H9 (cell line): ENCODE results near the gene SPATA1. TPM values are rescaled to one million over a fixed set of nuclear protein-coding genes. Genes with fewer than 3 reads are reported as not detected.

Source experiments
- DNase-seq: peaks from one replicate; pipeline ENCODE4 v3.0.0-alpha.2; 2017
- H2AFZ ChIP-seq: one replicate; pipeline ENCODE4 v1.6.1; 2013; ENCODE audit warnings: mild to moderate bottlenecking, low read length, control low read depth, moderate library complexity
- H2AK5ac ChIP-seq: 2 replicates; pipeline ENCODE4 v1.6.1; 2013; ENCODE audit warnings: low read length, control low read depth, mixed read lengths; ENCODE audit not compliant: insufficient read length
- H2BK120ac ChIP-seq: one replicate; pipeline ENCODE4 v1.6.1; 2013; ENCODE audit warnings: low read depth, mild to moderate bottlenecking, low read length, control low read depth, inconsistent platforms; ENCODE audit not compliant: poor library complexity, severe bottlenecking
- H2BK12ac ChIP-seq: 2 replicates; pipeline ENCODE4 v1.6.1; 2013; ENCODE audit warnings: low read length, control low read depth, mixed read lengths, low read depth; ENCODE audit not compliant: insufficient read length
- H2BK15ac ChIP-seq: 2 replicates; pipeline ENCODE4 v1.6.1; 2013; ENCODE audit warnings: low read depth, low read length, control low read depth
- H2BK20ac ChIP-seq: one replicate; pipeline ENCODE4 v1.6.1; 2013; ENCODE audit warnings: low read depth, mild to moderate bottlenecking, low read length, control low read depth, inconsistent platforms; ENCODE audit not compliant: poor library complexity, severe bottlenecking
- H2BK5ac ChIP-seq: 2 replicates; pipeline ENCODE4 v1.6.1; 2013; ENCODE audit warnings: low read length, control low read depth, mixed read lengths; ENCODE audit not compliant: insufficient read length
- H3K14ac ChIP-seq: 2 replicates; pipeline ENCODE4 v1.6.1; 2013; ENCODE audit warnings: low read length, control low read depth; ENCODE audit not compliant: insufficient read depth
- H3K18ac ChIP-seq: 2 replicates; pipeline ENCODE4 v1.6.1; 2013; ENCODE audit warnings: low read depth, mild to moderate bottlenecking, mixed read lengths, low read length, control low read depth; ENCODE audit not compliant: insufficient read length
- H3K23ac ChIP-seq: 2 replicates; pipeline ENCODE4 v1.6.1; 2013; ENCODE audit warnings: low read length, control low read depth, mixed read lengths, low read depth; ENCODE audit not compliant: insufficient read length
- H3K23me2 ChIP-seq: 2 replicates; pipeline ENCODE4 v1.6.1; 2013; ENCODE audit warnings: low read depth, mild to moderate bottlenecking, mixed read lengths, low read length, control low read depth; ENCODE audit not compliant: insufficient read length, poor library complexity, severe bottlenecking
- H3K27ac ChIP-seq: 2 replicates; pipeline ENCODE4 v1.5.1; 2013; ENCODE audit warnings: low read length, control low read depth, mixed read lengths, low read depth; ENCODE audit not compliant: insufficient read length
- H3K27me3 ChIP-seq: 2 replicates; pipeline ENCODE4 v1.6.1; 2013; ENCODE audit warnings: low read length, control low read depth, inconsistent platforms; ENCODE audit not compliant: insufficient read depth
- H3K4ac ChIP-seq: 2 replicates; pipeline ENCODE4 v1.6.1; 2013; ENCODE audit warnings: low read depth, mild to moderate bottlenecking, control low read depth, inconsistent platforms, low read length, moderate library complexity
- H3K4me1 ChIP-seq: 2 replicates; pipeline ENCODE4 v1.6.1; 2013; ENCODE audit warnings: low read length, control low read depth, inconsistent platforms; ENCODE audit not compliant: insufficient read depth
- H3K4me2 ChIP-seq: 2 replicates; pipeline ENCODE4 v1.6.1; 2013; ENCODE audit warnings: low read length, control low read depth, mixed read lengths; ENCODE audit not compliant: insufficient read length, insufficient read depth
- H3K56ac ChIP-seq: 2 replicates; pipeline ENCODE4 v1.6.1; 2013; ENCODE audit warnings: low read depth, mild to moderate bottlenecking, mixed read lengths, low read length, control low read depth; ENCODE audit not compliant: insufficient read length
- H3K79me1 ChIP-seq: 2 replicates; pipeline ENCODE4 v1.6.1; 2013; ENCODE audit warnings: low read depth, mild to moderate bottlenecking, moderate library complexity, low read length, control low read depth, inconsistent platforms; ENCODE audit not compliant: insufficient read depth, poor library complexity, severe bottlenecking
- H3K79me2 ChIP-seq: 2 replicates; pipeline ENCODE4 v1.6.1; 2013; ENCODE audit warnings: low read length, control low read depth, inconsistent platforms; ENCODE audit not compliant: insufficient read depth
- H3K9ac ChIP-seq: 2 replicates; pipeline ENCODE4 v1.6.1; 2013; ENCODE audit warnings: low read length, control low read depth, mixed read lengths; ENCODE audit not compliant: insufficient read length; ENCODE audit errors: extremely low read depth
- H3K9me3 ChIP-seq: one replicate; pipeline ENCODE4 v1.6.1; 2013; ENCODE audit warnings: low read depth, low read length, inconsistent platforms; ENCODE audit not compliant: control insufficient read depth
- H3T11ph ChIP-seq: one replicate; pipeline ENCODE4 v1.6.1; 2013; ENCODE audit warnings: mild to moderate bottlenecking, low read length, control low read depth, inconsistent platforms
- H4K20me1 ChIP-seq: one replicate; pipeline ENCODE4 v1.6.1; 2013; ENCODE audit not compliant: control insufficient read depth, insufficient read length, insufficient read depth
- H4K5ac ChIP-seq: 2 replicates; pipeline ENCODE4 v1.6.1; 2013; ENCODE audit warnings: low read depth, mild to moderate bottlenecking, mixed read lengths, low read length, control low read depth; ENCODE audit not compliant: insufficient read length
- H4K8ac ChIP-seq: replicated peaks from 2 replicates; pipeline ENCODE4 v1.6.1; 2013; ENCODE audit warnings: low read length, control low read depth, mixed read lengths, low read depth; ENCODE audit not compliant: insufficient read length
- H4K91ac ChIP-seq: 2 replicates; pipeline ENCODE4 v1.6.1; 2013; ENCODE audit warnings: low read depth, mild to moderate bottlenecking, moderate library complexity, mixed read lengths, low read length, control low read depth; ENCODE audit not compliant: insufficient read length
- H3K27ac Mint-ChIP-seq, 3 experiments: 2 replicates in 2 of 3; 3 replicates in 1 of 3; pipeline ENCODE4 v1.8.0; 2020 to 2021; ENCODE audit warnings: mixed read lengths in 3 of 3, mild to moderate bottlenecking in 1 of 3, moderate library complexity in 1 of 3
- H3K27me3 Mint-ChIP-seq: 2 replicates; pipeline ENCODE4 v1.8.0; 2021; ENCODE audit warnings: low read depth, mild to moderate bottlenecking, moderate library complexity, mixed read lengths
- H3K36me3 Mint-ChIP-seq, 3 experiments: 2 replicates in 2 of 3; 3 replicates in 1 of 3; pipeline ENCODE4 v1.8.0; 2020 to 2021; ENCODE audit warnings: low read depth in 3 of 3, mixed read lengths in 3 of 3; ENCODE audit not compliant: insufficient read depth in 1 of 3
- H3K4me1 Mint-ChIP-seq, 2 experiments: 2 replicates each; pipeline ENCODE4 v1.8.0; 2020; ENCODE audit warnings: mixed read lengths in 2 of 2
- H3K4me3 Mint-ChIP-seq, 2 experiments: 2 replicates in 1 of 2; 3 replicates in 1 of 2; pipeline ENCODE4 v1.8.0; 2020 to 2021; ENCODE audit warnings: mild to moderate bottlenecking in 2 of 2, mixed read lengths in 2 of 2, moderate library complexity in 1 of 2
- H3K9me3 Mint-ChIP-seq, 2 experiments: 2 replicates in 1 of 2; 3 replicates in 1 of 2; pipeline ENCODE4 v1.8.0; 2020; ENCODE audit warnings: mild to moderate bottlenecking in 2 of 2, mixed read lengths in 2 of 2, moderate library complexity in 1 of 2
- CTCF ChIP-seq: fragments of 200-600 bp; sonication (generic); conservative IDR thresholded peaks from 3 replicates; pipeline ENCODE4 v1.8.0; 2021; ENCODE audit warnings: antibody characterized with exemption, mild to moderate bottlenecking
- WGBS: extraction: QIAGEN DNeasy Blood & Tissue Kit; methylation state at CpG from one replicate; pipeline ENCODE4 v1.1.7; 2013; ENCODE audit warnings: missing lambda C conversion rate, low lambda C conversion rate, mixed read lengths; ENCODE audit not compliant: insufficient read length; ENCODE audit errors: extremely low coverage; 5-methylcytosine and 5-hydroxymethylcytosine counted together
- total RNA-seq: library from RNA; stranded (reverse); gene quantifications from 2 replicates; pipeline ENCODE4 v1.2.1, GENCODE V29; 2021

SPATA1 gene
- total RNA-seq, 1 experiment from 2014 or later: not detected

- H3K56ac ChIP-seq: no peak overlapping the region
- H4K8ac ChIP-seq: no peak overlapping the region
- no peak overlapping the region for H3K4me3 Mint-ChIP-seq
- no peaks in the 10 kb centered on the region; the same call in 1 of the 2 replicates for H3K4me1 ChIP-seq
- no CpG with 5 or more reads among the region's 1 CpG for WGBS
- H2BK120ac ChIP-seq: no peak overlapping the region
- H3K4ac ChIP-seq: no peak overlapping the region
- no peak overlapping the region for H3K18ac ChIP-seq
- no peak overlapping the region for H2BK5ac ChIP-seq
- no peak overlapping the region for H3K4me2 ChIP-seq
- H3K27ac Mint-ChIP-seq: no peak overlapping the region
- H3K9me3 ChIP-seq: peaks cover 4% of the 10 kb centered on the region
- H2BK15ac ChIP-seq: no peak overlapping the region
- no peaks in the 10 kb centered on the region for H3K79me1 ChIP-seq
- no peak overlapping the region for H4K5ac ChIP-seq
- H2BK20ac ChIP-seq: no peak overlapping the region
- H2AFZ ChIP-seq: no peak overlapping the region
- H3T11ph ChIP-seq: no peak overlapping the region
- H3K9me3 Mint-ChIP-seq: peaks cover 9 to 23% of the 10 kb centered on the region in 2 experiments
- H3K4me1 Mint-ChIP-seq: peaks cover 22 to 31% of the 10 kb centered on the region in 2 experiments
- H2AK5ac ChIP-seq: no peak overlapping the region
- H3K23ac ChIP-seq: no peak overlapping the region
- DNase-seq: no peak
- H4K20me1 ChIP-seq: no peaks in the 10 kb centered on the region
- H2BK12ac ChIP-seq: no peak overlapping the region
- H4K91ac ChIP-seq: no peak overlapping the region
- H3K9ac ChIP-seq: no peak overlapping the region
- no peak overlapping the region for H3K27ac ChIP-seq
- H3K27me3 Mint-ChIP-seq: no peaks in the 10 kb centered on the region; the same call in 1 of the 2 replicates
- H3K27me3 ChIP-seq: no peaks in the 10 kb centered on the region
- no peak overlapping the region; the same call in 1 of the 2 replicates for H3K14ac ChIP-seq
- TF ChIP-seq CTCF: no peak
- H3K79me2 ChIP-seq: no peaks in the 10 kb centered on the region
- peaks cover 3 to 22% (median 7%) of the 10 kb centered on the region in 3 experiments; a peak in 5 of 7 replicates for H3K36me3 Mint-ChIP-seq
- no peaks in the 10 kb centered on the region for H3K23me2 ChIP-seq
Observed at GRCh38 chr1:84585803-84586202, 79.6 kb downstream of the SPATA1 start.
